Ovary (tissue), 9 donors: Measurements from ENCODE around the gene TMEM61. TPM values are rescaled to one million over a fixed set of nuclear protein-coding genes. Genes with fewer than 3 reads are reported as not detected.
"Not testable (repeated sequence)": the region's sequence is repeated elsewhere in the genome, so short reads cannot be mapped to it uniquely, and the experiment has no call there.

ENCODE experiments used
- DNase-seq, 5 donors: peaks; one replicate each; pipeline ENCODE4 v3.0.0-alpha.2; 2019 to 2020
- H3K27ac ChIP-seq, 2 donors: fragments of 200-600 bp; one replicate each; pipeline versions ENCODE4 v1.5.1 to v1.8.0; 2019 to 2022
- H3K27me3 ChIP-seq: fragments of 200-600 bp; one replicate; pipeline ENCODE4 v1.8.0; 2022
- H3K36me3 ChIP-seq: fragments of 200-600 bp; sonication (generic); one replicate; pipeline ENCODE4 v1.5.1; 2019
- H3K4me1 ChIP-seq: one replicate; pipeline ENCODE4 v1.8.1; 2013; ENCODE audit warnings: mild to moderate bottlenecking, moderate library complexity; ENCODE audit not compliant: insufficient read depth
- H3K4me3 ChIP-seq: fragments of 200-600 bp; sonication (generic); one replicate; pipeline ENCODE4 v1.5.1; 2017
- H3K9me3 ChIP-seq, 2 donors: fragments of 200-600 bp in 1 of 2; sonication (generic) in 1 of 2; one replicate each; pipeline versions ENCODE4 v1.5.1 to v1.8.1; 2013 to 2019; ENCODE audit warnings: mild to moderate bottlenecking in 1 of 2, moderate library complexity in 1 of 2
- CTCF ChIP-seq, 3 donors: fragments of 450-650 bp in 2 of 3; fragments of 200-600 bp in 1 of 3; IDR thresholded peaks; one replicate each; pipeline versions ENCODE4 v1.5.1 to v1.8.0; 2016 to 2022; ENCODE audit warnings: antibody characterized with exemption in 3 of 3, mild to moderate bottlenecking in 1 of 3
- EP300 ChIP-seq: sonication (generic); formaldehyde crosslinking; IDR thresholded peaks from one replicate; pipeline ENCODE4 v1.6.1; 2017; ENCODE audit warnings: antibody characterized with exemption
- POLR2A ChIP-seq: fragments of 450-650 bp; IDR thresholded peaks from one replicate; pipeline ENCODE4 v1.6.1; 2017; ENCODE audit warnings: antibody characterized with exemption, mild to moderate bottlenecking, moderate library complexity
- WGBS, 3 donors: extraction: QIAGEN DNeasy Blood & Tissue Kit in 1 of 3; methylation state at CpG; one replicate each; pipeline versions ENCODE4 v1.1.5 to v1.1.7; 2013 to 2017; 5-methylcytosine and 5-hydroxymethylcytosine counted together
- intact Hi-C, 4 donors: fragments of 100-400 bp; cut with DNase I; formaldehyde crosslinking; loops; one replicate each; pipeline versions ENCODE4 v1.11.0 to v1.15.1; 2022 to 2023
- polyA plus RNA-seq, 2 donors: library from polyadenylated mRNA; stranded (reverse); fragments of 200-250 nt in 1 of 2; fragments of 350-450 nt in 1 of 2; fragmentation: Illumina TruSeq in 1 of 2; extraction: RNeasy Lipid Tissue Mini Kit (QIAGEN cat#74804) in 1 of 2; gene quantifications; one replicate each; pipeline ENCODE4 v1.2.3, GENCODE V29; 2013 to 2014
- total RNA-seq, 7 donors: library from RNA; depleted of rRNA in 2 of 7; stranded (reverse); fragments of >200 nt in 2 of 7; fragmentation: NEBNext Ultra II Directional in 3 of 7; extraction: Animal tissue kit (Norgen Biotek cat#: 25700) in 3 of 7; gene quantifications; one replicate each; pipeline versions ENCODE4 v1.1.0 to v1.2.4, GENCODE V29; 2016 to 2023
- donor health status: DM: no; HTN: no; CAD: no; lungs with moderate emphysema.
- donor health status: DM: no; HTN: no; CAD: no.
- donor health status: Bipolar disorder and iron deficiency.
- donor health status: DM: yes; HTN: yes; CAD: no.
- donor health status: DM: no; HTN: no; CAD: no.
- donor health status: DM: yes; HTN: yes; CAD: no.

TMEM61 gene
- total and polyA plus RNA-seq, 9 donors: 0.22 to 2.9 (median 0.61) TPM; not detected in 3

DNA sequence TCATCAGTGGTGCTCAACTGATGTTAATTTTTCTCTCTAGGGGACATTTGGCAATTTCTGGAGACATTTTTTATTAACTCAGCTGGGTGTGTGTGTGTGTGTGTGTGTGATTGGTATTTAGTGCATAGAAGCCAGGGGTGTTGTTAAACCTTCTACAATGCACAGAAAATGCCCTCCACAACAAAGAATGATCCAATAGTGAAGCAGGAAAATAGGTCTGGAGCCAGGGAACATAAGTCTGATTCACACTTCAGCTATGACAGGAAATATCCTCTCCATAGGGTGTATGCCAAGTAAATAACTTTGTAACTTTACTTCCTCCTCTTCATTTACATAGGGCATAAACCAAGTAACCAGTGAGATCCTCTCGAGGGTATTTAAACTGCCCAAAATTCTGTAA, 25.1 kb upstream of the TMEM61 start:
- no peak overlapping the region for H3K27ac ChIP-seq
- intact Hi-C loops: no loop called here

GRCh38 chr1:54956726-54957125, 23.7 kb upstream of the TMEM61 start:
- no peak overlapping the region for H3K4me3 ChIP-seq
- H3K27ac ChIP-seq: no peak overlapping the region
- TF ChIP-seq EP300 (no peak), POLR2A (no peak), CTCF (IDR thresholded peaks at IDR 0.05) (no peak)
- no peaks in the 10 kb centered on the region for H3K27me3 ChIP-seq
- WGBS, 3 donors: 83 to 96% (median 93%) methylated on average over 4 of the region's 4 CpGs
- no peaks in the 10 kb centered on the region for H3K36me3 ChIP-seq
- intact Hi-C loops: no loop called here
- H3K9me3 ChIP-seq: no peaks in the 10 kb centered on the region
- H3K4me1 ChIP-seq: no peaks in the 10 kb centered on the region
- no peak for DNase-seq

More for the DNA sequence above, 25.1 kb upstream of the TMEM61 start:
- peaks cover 1% of the 10 kb centered on the region for H3K4me1 ChIP-seq
- 50 to 68% (median 66%) methylated on average over 1 of the region's 1 CpG for WGBS, 3 donors
- H3K27me3 ChIP-seq: no peaks in the 10 kb centered on the region
- no peak overlapping the region for H3K4me3 ChIP-seq
- no peak for TF ChIP-seq CTCF (IDR thresholded peaks at IDR 0.05)
- DNase-seq: no peak
- H3K9me3 ChIP-seq: no peaks in the 10 kb centered on the region
- H3K36me3 ChIP-seq: no peaks in the 10 kb centered on the region

DNA sequence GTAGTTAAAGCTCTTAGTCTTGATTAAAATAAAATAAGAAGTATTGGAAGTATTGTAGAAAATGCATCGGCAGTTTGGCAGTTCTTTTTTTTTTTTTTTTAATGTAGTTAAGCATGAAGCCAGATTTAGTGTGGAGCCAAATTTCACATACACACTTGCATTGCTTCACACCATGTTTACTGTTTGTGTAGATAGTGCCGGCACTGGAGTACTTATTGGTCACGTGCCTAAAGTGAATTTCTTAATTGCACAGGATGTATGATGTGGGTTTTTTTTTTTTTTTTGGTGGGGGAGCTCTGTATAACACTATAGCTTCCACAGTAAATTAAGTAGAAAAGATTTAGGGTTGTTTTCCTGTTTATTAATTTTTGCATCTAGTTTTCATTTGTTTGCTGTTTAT, 21.2 kb upstream of the TMEM61 start:
- Histone ChIP-seq H3K4me1 (no peaks in the 10 kb centered on the region), H3K9me3 (no peaks in the 10 kb centered on the region), H3K36me3 (no peaks in the 10 kb centered on the region), H3K4me3 (no peak overlapping the region), H3K27ac (no peak overlapping the region), H3K27me3 (no peaks in the 10 kb centered on the region)
- intact Hi-C loops: no loop called here
- TF ChIP-seq EP300: no peak
- no peak for TF ChIP-seq POLR2A
- TF ChIP-seq CTCF (IDR thresholded peaks at IDR 0.05): no peak
- WGBS, 3 donors: 16 to 42% (median 25%) methylated on average over 3 of the region's 3 CpGs
- DNase-seq: no peak

- Histone ChIP-seq H3K4me1 (no peaks in the 10 kb centered on the region), H3K27ac (no peak overlapping the region), H3K4me3 (no peak overlapping the region), H3K27me3 (no peaks in the 10 kb centered on the region), H3K9me3 (no peaks in the 10 kb centered on the region), H3K36me3 (no peaks in the 10 kb centered on the region)
- intact Hi-C loops: no loop called here
- TF ChIP-seq CTCF (IDR thresholded peaks at IDR 0.05) (no peak), POLR2A (no peak), EP300 (no peak)
- WGBS, 3 donors: 72 to 85% (median 73%) methylated on average over 4 of the region's 4 CpGs
- no peak for DNase-seq
Observed at GRCh38 chr1:54962612-54963395, 17.6 kb upstream of the TMEM61 start.

GRCh38 chr1:54963829-54964228, 16.6 kb upstream of the TMEM61 start:
- H3K4me1 ChIP-seq, H3K9me3 ChIP-seq, H3K4me3 ChIP-seq, H3K27me3 ChIP-seq, DNase-seq, intact Hi-C loops, H3K36me3 ChIP-seq, H3K27ac ChIP-seq: not testable (repeated sequence)
- WGBS, 3 donors: 91 to 95% (median 93%) methylated on average over 5 of the region's 5 CpGs
